Measurements from ENCODE around the gene SH2D1B.
"Not testable (repeated sequence)": the region's sequence is repeated elsewhere in the genome, so short reads cannot be mapped to it uniquely, and the experiment has no call there.

The SH2D1B gene

GRCh38 chr1:162412002-162412401, at the start of gene SH2D1B:
TSS of gene SH2D1B (minus strand) at chr1:162412136. CDS start at chr1:162412016, 120 bp downstream.
- no peak for DNase-seq

- DNase-seq, result peak; percentile 22
Measured at GRCh38 chr1:162458236-162458635, 46.3 kb upstream of the SH2D1B start.

GRCh38 chr1:162456323-162456722, 44.4 kb upstream of the SH2D1B start:
- no peak for DNase-seq

GRCh38 chr1:162454361-162454760, 42.4 kb upstream of the SH2D1B start:
- not testable (repeated sequence) for DNase-seq

- DNase-seq, result no peak
Measured at GRCh38 chr1:162446946-162447345, 35.0 kb upstream of the SH2D1B start.

GRCh38 chr1:162444903-162445302, 33.0 kb upstream of the SH2D1B start:
- no peak for DNase-seq

- DNase-seq, result not testable (repeated sequence)
Measured at GRCh38 chr1:162432977-162433713, 21.2 kb upstream of the SH2D1B start.

- DNase-seq, result no peak
Measured at GRCh38 chr1:162430583-162430982, 18.6 kb upstream of the SH2D1B start.

- DNase-seq, result no peak
Measured at GRCh38 chr1:162422662-162423375, 10.9 kb upstream of the SH2D1B start.

- DNase-seq, result no peak
Measured at GRCh38 chr1:162421258-162422164, 9.6 kb upstream of the SH2D1B start.

GRCh38 chr1:162420120-162420519, 8.2 kb upstream of the SH2D1B start:
- no peak for DNase-seq

- peak; percentile 32 for DNase-seq
Measured at GRCh38 chr1:162419450-162419931, 7.6 kb upstream of the SH2D1B start.

- DNase-seq, result not testable (repeated sequence)
Measured at GRCh38 chr1:162418584-162418983, 6.6 kb upstream of the SH2D1B start.

GRCh38 chr1:162417650-162418049, 5.7 kb upstream of the SH2D1B start:
- no peak for DNase-seq

- no peak for DNase-seq
Measured at GRCh38 chr1:162416909-162417308, 5.0 kb upstream of the SH2D1B start.

- DNase-seq, result no peak
Measured at GRCh38 chr1:162416215-162416614, 4.3 kb upstream of the SH2D1B start.

GRCh38 chr1:162407539-162407938, 4.4 kb downstream of the SH2D1B start:
- no peak for DNase-seq

GRCh38 chr1:162406811-162407210, 5.1 kb downstream of the SH2D1B start:
- peak; percentile 35 for DNase-seq

GRCh38 chr1:162405800-162406199, 6.1 kb downstream of the SH2D1B start:
- DNase-seq, result peak; percentile 64

- peak; percentile 85 for DNase-seq
Measured at GRCh38 chr1:162404550-162405160, 7.3 kb downstream of the SH2D1B start.

- DNase-seq, result no peak
Measured at GRCh38 chr1:162400790-162401355, 11.1 kb downstream of the SH2D1B start.

- DNase-seq, result no peak
Measured at GRCh38 chr1:162398999-162399580, 12.8 kb downstream of the SH2D1B start.

Data from HCEC 1CT (cell line).